COR-L47 (cell line): ENCODE measurements around the gene SPOCD1.

Source experiments
- DNase-seq: peaks from one replicate; lab custom pipeline; 2025; lab: John Stamatoyannopoulos, UW

Gene SPOCD1

GRCh38 chr1:31771891-31772668 lies 43.7 kb downstream of the SPOCD1 start:
- DNase-seq = no peak

- DNase-seq = peak; percentile 94
Observed at GRCh38 chr1:31769720-31770390, 46.0 kb downstream of the SPOCD1 start.

GRCh38 chr1:31768939-31769704 lies 46.7 kb downstream of the SPOCD1 start:
- no peak for DNase-seq

GRCh38 chr1:31768407-31768907 lies 47.4 kb downstream of the SPOCD1 start:
- DNase-seq = no peak

- no peak for DNase-seq
Observed at GRCh38 chr1:31767225-31767624, 48.6 kb downstream of the SPOCD1 start.

GRCh38 chr1:31765516-31765915 lies 50.3 kb downstream of the SPOCD1 start:
- no peak for DNase-seq

- peak; percentile 70 for DNase-seq
Observed at GRCh38 chr1:31765041-31765467, 50.8 kb downstream of the SPOCD1 start.

- DNase-seq = no peak
Observed at GRCh38 chr1:31764312-31765040, 51.3 kb downstream of the SPOCD1 start, which contains the start of gene ADGRB2. ADGRB2 (minus strand) TSS chr1:31764340; CDS start chr1:31757221, 7,119 bp downstream.

- DNase-seq = no peak
Observed at GRCh38 chr1:31763671-31764311, 52.0 kb downstream of the SPOCD1 start.

GRCh38 chr1:31762726-31763670 lies 52.8 kb downstream of the SPOCD1 start:
- peak; percentile 64 for DNase-seq

GRCh38 chr1:31762323-31762722 lies 53.5 kb downstream of the SPOCD1 start:
- DNase-seq = no peak

- DNase-seq = no peak
Observed at GRCh38 chr1:31761883-31762282, 53.9 kb downstream of the SPOCD1 start.

GRCh38 chr1:31760471-31761470 lies 55.1 kb downstream of the SPOCD1 start:
- DNase-seq = peak; percentile 64

GRCh38 chr1:31759298-31760023 lies 56.4 kb downstream of the SPOCD1 start:
- no peak for DNase-seq

GRCh38 chr1:31758823-31759222 lies 57.0 kb downstream of the SPOCD1 start:
- no peak for DNase-seq

GRCh38 chr1:31757989-31758388 lies 57.8 kb downstream of the SPOCD1 start:
- no peak for DNase-seq

- peak; percentile 40 for DNase-seq
Observed at GRCh38 chr1:31757204-31757679, 58.6 kb downstream of the SPOCD1 start.

- no peak for DNase-seq
Observed at GRCh38 chr1:31756578-31756977, 59.2 kb downstream of the SPOCD1 start.
